GM23338 (cell line): ENCODE data around the gene CYTIP. TPM values are rescaled to one million over a fixed set of nuclear protein-coding genes. Genes with fewer than 3 reads are reported as not detected.

Experiments used
- ATAC-seq: fragments of 200-7000 bp; cut with Tn5 transposase; 3 replicates; pipeline ENCODE4 v1.9.1; 2020
- DNase-seq: peaks from one replicate; pipeline ENCODE4 v3.0.0-alpha.2; 2015; ENCODE audit warnings: low spot score
- H2AFZ ChIP-seq: fragments of 200-600 bp; sonication (generic); 2 replicates; pipeline ENCODE4 v1.8.0; 2016; ENCODE audit warnings: antibody characterized with exemption, mild to moderate bottlenecking, moderate library complexity
- H3F3A ChIP-seq: fragments of 200-600 bp; sonication (generic); replicated peaks from 2 replicates; pipeline ENCODE4 v1.8.0; 2017; ENCODE audit warnings: antibody characterized with exemption, mixed run types, low read depth
- H3K27ac ChIP-seq: fragments of 200-600 bp; sonication (generic); 2 replicates; pipeline ENCODE4 v1.6.1; 2016; ENCODE audit warnings: low read depth
- H3K27me3 ChIP-seq: fragments of 200-600 bp; sonication (generic); 2 replicates; pipeline ENCODE4 v1.8.0; 2016; ENCODE audit warnings: mild to moderate bottlenecking, mixed run types, moderate library complexity; ENCODE audit not compliant: insufficient read depth
- H3K36me3 ChIP-seq: fragments of 200-600 bp; sonication (generic); 2 replicates; pipeline ENCODE4 v1.8.0; 2016; ENCODE audit warnings: mild to moderate bottlenecking; ENCODE audit not compliant: insufficient read depth
- H3K4me1 ChIP-seq: fragments of 200-600 bp; sonication (generic); 2 replicates; pipeline ENCODE4 v1.8.0; 2016; ENCODE audit warnings: mild to moderate bottlenecking, moderate library complexity; ENCODE audit not compliant: insufficient read depth
- H3K4me2 ChIP-seq: fragments of 200-600 bp; sonication (generic); 2 replicates; pipeline ENCODE4 v1.7.1; 2017; ENCODE audit warnings: mixed run types
- H3K4me3 ChIP-seq: fragments of 200-600 bp; sonication (generic); 2 replicates; pipeline ENCODE4 v1.6.1; 2016; ENCODE audit warnings: mixed run types
- H3K79me2 ChIP-seq: fragments of 200-600 bp; sonication (generic); replicated peaks from 2 replicates; pipeline ENCODE4 v1.8.0; 2017; ENCODE audit warnings: mild to moderate bottlenecking; ENCODE audit not compliant: insufficient read depth
- H3K9me2 ChIP-seq: fragments of 200-600 bp; sonication (generic); 2 replicates; pipeline ENCODE4 v1.8.0; 2017; ENCODE audit not compliant: insufficient read depth
- H4K20me1 ChIP-seq: fragments of 200-600 bp; sonication (generic); replicated peaks from 2 replicates; pipeline ENCODE4 v1.8.0; 2017; ENCODE audit warnings: mild to moderate bottlenecking; ENCODE audit not compliant: insufficient read depth
- H3K27ac Mint-ChIP-seq: 2 replicates; pipeline ENCODE4 v1.8.0; 2020; ENCODE audit warnings: inconsistent platforms, mild to moderate bottlenecking, moderate library complexity, mixed read lengths
- H3K27me3 Mint-ChIP-seq: 3 replicates; pipeline ENCODE4 v1.8.0; 2022; ENCODE audit warnings: low read depth, mild to moderate bottlenecking, moderate library complexity, mixed read lengths, inconsistent platforms; ENCODE audit not compliant: insufficient read depth, poor library complexity
- H3K36me3 Mint-ChIP-seq: 3 replicates; pipeline ENCODE4 v1.8.0; 2021; ENCODE audit warnings: low read depth, mild to moderate bottlenecking, inconsistent platforms, moderate library complexity, mixed read lengths
- H3K4me1 Mint-ChIP-seq: 3 replicates; pipeline ENCODE4 v1.8.0; 2020; ENCODE audit warnings: mild to moderate bottlenecking, inconsistent platforms, mixed read lengths
- H3K4me3 Mint-ChIP-seq: 3 replicates; pipeline ENCODE4 v1.8.0; 2021; ENCODE audit warnings: moderate library complexity, mild to moderate bottlenecking, inconsistent platforms, mixed read lengths
- H3K9me3 Mint-ChIP-seq: 3 replicates; pipeline ENCODE4 v1.8.0; 2020; ENCODE audit warnings: moderate library complexity, mild to moderate bottlenecking, inconsistent platforms, mixed read lengths
- CREB1 ChIP-seq: fragments of 250-450 bp; sonication (Bioruptor Pico); IDR thresholded peaks from 2 replicates; pipeline ENCODE4 v1.5.0; 2020; ENCODE audit warnings: low read depth, mild to moderate bottlenecking, moderate library complexity
- CTCF ChIP-seq, 2 experiments: fragments of 200-600 bp in 1 of 2; sonication (generic) in 1 of 2; conservative IDR thresholded peaks; 2 replicates each; pipeline versions ENCODE4 v1.5.1 to v1.6.1; 2016 to 2017; ENCODE audit warnings: antibody characterized with exemption in 2 of 2, low read depth in 2 of 2, mild to moderate bottlenecking in 2 of 2, moderate library complexity in 1 of 2
- ETS1 ChIP-seq: IDR thresholded peaks from 2 replicates; pipeline ENCODE4 v1.6.1; 2016; ENCODE audit warnings: antibody characterized with exemption
- EZH2 ChIP-seq: fragments of 200-600 bp; sonication (generic); IDR thresholded peaks from one replicate; pipeline ENCODE4 v1.8.0; 2017; ENCODE audit warnings: antibody characterized with exemption, mild to moderate bottlenecking, low read depth; ENCODE audit not compliant: unreplicated experiment
- EZH2phosphoT487 ChIP-seq: fragments of 200-600 bp; sonication (generic); IDR thresholded peaks from one replicate; pipeline ENCODE4 v1.8.1; 2018; ENCODE audit warnings: antibody characterized with exemption; ENCODE audit not compliant: unreplicated experiment
- JUNB ChIP-seq: IDR thresholded peaks from one replicate; pipeline ENCODE4 v1.6.1; 2016; ENCODE audit warnings: antibody characterized with exemption; ENCODE audit not compliant: unreplicated experiment
- NANOG ChIP-seq: IDR thresholded peaks from 2 replicates; pipeline ENCODE4 v1.6.1; 2016; ENCODE audit warnings: antibody characterized with exemption, borderline replicate concordance
- POLR2AphosphoS5 ChIP-seq: IDR thresholded peaks from 2 replicates; pipeline ENCODE4 v1.6.1; 2016; ENCODE audit warnings: antibody characterized with exemption, low read depth
- REST ChIP-seq: IDR thresholded peaks from one replicate; pipeline ENCODE4 v1.6.1; 2018; ENCODE audit warnings: antibody characterized with exemption; ENCODE audit not compliant: unreplicated experiment
- STAT1 ChIP-seq: IDR thresholded peaks from one replicate; pipeline ENCODE4 v1.6.1; 2016; ENCODE audit warnings: antibody characterized with exemption; ENCODE audit not compliant: unreplicated experiment
- ZNF114 ChIP-seq: fragments of 250-450 bp; sonication (Bioruptor Pico); IDR thresholded peaks from 2 replicates; pipeline ENCODE4 v1.5.0; 2020; ENCODE audit warnings: mild to moderate bottlenecking, moderate library complexity
- ZNF331 ChIP-seq: fragments of 250-450 bp; sonication (Bioruptor Pico); IDR thresholded peaks from 2 replicates; pipeline ENCODE4 v1.5.0; 2020; ENCODE audit warnings: low read depth, mild to moderate bottlenecking, moderate library complexity
- ZNF462 ChIP-seq: fragments of 250-450 bp; sonication (Bioruptor Pico); IDR thresholded peaks from 2 replicates; pipeline ENCODE4 v1.5.0; 2020; ENCODE audit warnings: mild to moderate bottlenecking, moderate library complexity
- polyA plus RNA-seq: library from polyadenylated mRNA; unstranded; fragments of >200 nt; fragmentation: Nextera tagmentation; extraction: Ambion mirVana; gene quantifications from 2 replicates; pipeline ENCODE4 v1.2.1, GENCODE V29; 2016
- total RNA-seq: library from RNA; depleted of rRNA; stranded (reverse); fragments of >200 nt; shearing (Covaris generic); gene quantifications from 2 replicates; pipeline ENCODE4 v1.2.3, GENCODE V29; 2014

The CYTIP gene
- total and polyA plus RNA-seq, 2 experiments from 2014 or later, result not detected

- H3K4me3 Mint-ChIP-seq, result no peak overlapping the region
These were observed 43.4 kb upstream of the CYTIP start for GRCh38 chr2:157487271-157487610.

More at GRCh38 chr2:157487271-157487610, 43.4 kb upstream of the CYTIP start:
- no peaks in the 10 kb centered on the region for H3K27me3 ChIP-seq
- no peak overlapping the region for H3K27ac ChIP-seq
- no peaks in the 10 kb centered on the region for H3F3A ChIP-seq
- H3K27me3 Mint-ChIP-seq, result peaks cover 3% of the 10 kb centered on the region
- no peaks in the 10 kb centered on the region for H3K36me3 Mint-ChIP-seq
- H3K4me1 ChIP-seq, result no peaks in the 10 kb centered on the region
- no peaks in the 10 kb centered on the region for H3K79me2 ChIP-seq
- H3K4me3 ChIP-seq, result no peak overlapping the region
- no peaks in the 10 kb centered on the region for H3K36me3 ChIP-seq
- no peak for ATAC-seq
- H2AFZ ChIP-seq, result no peak overlapping the region
- H3K4me1 Mint-ChIP-seq, result peaks cover 5% of the 10 kb centered on the region; the same call in 2 of the 3 replicates
- H3K9me3 Mint-ChIP-seq, result no peaks in the 10 kb centered on the region
- no peak overlapping the region for H3K27ac Mint-ChIP-seq
- TF ChIP-seq STAT1, result no peak
- TF ChIP-seq ETS1, result no peak
- TF ChIP-seq POLR2AphosphoS5, result no peak
- no peak for TF ChIP-seq EZH2phosphoT487
- TF ChIP-seq CREB1 (CRISPR knock-in tag), result no peak
- TF ChIP-seq ZNF331 (CRISPR knock-in tag), result no peak
- no peak for TF ChIP-seq ZNF114 (CRISPR knock-in tag)
- no peak for TF ChIP-seq CTCF (conservative IDR thresholded peaks at IDR 0.05; ENCODE audit: low read depth in 2 of 2)
- TF ChIP-seq REST, result no peak
- TF ChIP-seq NANOG, result no peak
- TF ChIP-seq ZNF462 (CRISPR knock-in tag), result no peak
- TF ChIP-seq JUNB, result no peak
- no peak for TF ChIP-seq EZH2
- H4K20me1 ChIP-seq, result no peaks in the 10 kb centered on the region
- no peak for DNase-seq
- H3K9me2 ChIP-seq, result no peaks in the 10 kb centered on the region
- H3K4me2 ChIP-seq, result no peak overlapping the region
